Hematopoietic multipotent progenitor cell (in vitro differentiated cells): ENCODE data around the gene LBX2. TPM values are rescaled to one million over a fixed set of nuclear protein-coding genes. Genes with fewer than 3 reads are reported as not detected.

Experiments used
- DNase-seq, 3 donors: peaks; one replicate each; pipeline ENCODE4 v3.0.0-alpha.2; 2011 to 2015; ENCODE audit warnings: low read depth in 2 of 3, low spot score in 2 of 3
- total RNA-seq: library from RNA; depleted of rRNA; stranded (reverse); fragments of >200 nt; gene quantifications from one replicate; pipeline ENCODE4 v1.2.3, GENCODE V29; 2012

LBX2 gene
- total RNA-seq, 1 donor: 0.54 TPM

GRCh38 chr2:74526649-74527230, 27.3 kb upstream of the LBX2 start:
- DNase-seq: no peak

DNA sequence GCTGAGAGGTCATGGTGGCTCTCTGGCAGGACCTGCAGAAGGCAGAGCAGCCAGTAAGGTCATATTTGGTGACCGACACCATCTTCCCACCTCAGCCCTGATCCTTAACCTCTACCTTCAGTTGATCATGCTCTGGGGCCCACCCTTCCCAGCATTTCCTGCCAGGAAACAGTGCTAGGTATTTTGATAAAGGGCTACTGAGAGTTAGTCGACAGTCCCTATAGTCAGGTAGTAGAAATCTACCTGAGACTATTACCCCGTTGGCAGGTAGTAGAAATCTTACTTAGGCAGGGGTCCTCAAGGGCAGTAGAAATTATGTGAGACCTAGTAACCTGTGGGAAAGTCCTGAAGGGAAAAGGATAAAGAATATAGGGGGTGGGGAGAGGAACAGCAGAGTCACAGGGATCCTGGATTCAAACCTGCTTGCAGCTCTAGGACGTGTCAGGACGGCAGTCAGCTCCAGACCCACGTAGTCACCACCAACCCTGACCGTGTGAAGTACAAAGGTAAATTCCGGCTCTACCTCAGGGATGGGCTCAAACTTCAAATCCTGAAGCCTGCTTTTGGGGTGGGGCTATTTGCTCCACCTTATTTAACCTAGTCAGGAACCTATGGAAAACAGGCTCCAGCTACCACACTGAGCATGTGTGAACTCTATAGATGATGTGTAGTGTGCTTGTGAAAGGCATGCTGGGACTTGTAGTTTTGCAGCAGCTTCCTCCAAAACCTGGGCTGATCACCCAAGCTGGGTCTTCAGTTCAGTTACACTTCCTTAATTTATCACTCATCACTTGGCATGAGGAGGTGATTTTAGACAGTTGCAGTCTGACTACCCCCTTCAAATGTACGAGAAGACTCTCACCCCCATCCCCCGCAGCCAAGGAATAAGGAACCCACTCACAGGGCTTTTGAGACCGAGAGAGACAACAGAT, 26.6 kb upstream of the LBX2 start, which contains the start of gene DQX1:
TSS of gene DQX1 (minus strand) at position 515 of the 932 bp plus-strand sequence. CDS start at position 13, 502 bp downstream.
- DNase-seq: peak in 1 of 3 donors; percentile 62

GRCh38 chr2:74524955-74525716, 25.7 kb upstream of the LBX2 start:
- DNase-seq: no peak

DNA sequence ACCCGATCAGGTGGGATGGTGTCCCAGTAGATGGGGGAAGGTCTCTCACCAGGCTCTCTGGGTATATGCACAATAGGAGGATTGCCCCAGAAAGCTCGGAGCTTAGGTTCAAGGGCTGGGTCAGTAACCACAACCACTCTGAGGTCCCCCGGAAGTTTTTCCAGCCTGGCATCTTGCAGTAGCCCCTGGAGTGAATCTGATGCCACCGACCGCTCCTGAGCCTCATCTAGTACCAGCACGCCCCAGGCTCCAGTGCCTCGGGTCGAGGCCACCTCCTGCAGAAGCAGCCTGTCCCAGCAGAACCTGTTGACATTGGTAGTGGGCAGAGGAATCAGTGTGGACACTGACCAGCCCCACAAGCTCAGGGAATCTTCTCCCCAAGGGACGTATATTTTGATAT, 24.6 kb upstream of the LBX2 start:
- DNase-seq: no peak

DNA sequence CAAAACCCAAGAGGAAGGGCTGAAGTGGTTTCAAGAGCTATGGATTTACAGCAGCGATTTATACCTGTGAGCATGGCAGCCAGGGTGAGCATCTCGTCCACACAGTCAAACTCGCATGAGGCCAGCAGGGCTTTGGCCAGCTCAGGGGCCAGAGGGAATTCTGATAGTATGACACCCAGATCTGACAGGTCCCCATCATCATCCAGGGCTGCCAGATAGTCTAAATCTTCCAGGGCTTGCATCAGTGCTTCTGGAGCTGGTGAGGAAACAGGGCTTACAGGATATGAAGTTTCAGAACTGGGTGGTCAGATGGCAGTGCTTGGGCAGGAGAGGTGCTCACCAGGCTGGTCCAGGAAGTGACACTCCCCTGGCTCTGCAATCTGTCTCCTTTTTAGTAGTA, 23.1 kb upstream of the LBX2 start:
- DNase-seq: no peak

DNA sequence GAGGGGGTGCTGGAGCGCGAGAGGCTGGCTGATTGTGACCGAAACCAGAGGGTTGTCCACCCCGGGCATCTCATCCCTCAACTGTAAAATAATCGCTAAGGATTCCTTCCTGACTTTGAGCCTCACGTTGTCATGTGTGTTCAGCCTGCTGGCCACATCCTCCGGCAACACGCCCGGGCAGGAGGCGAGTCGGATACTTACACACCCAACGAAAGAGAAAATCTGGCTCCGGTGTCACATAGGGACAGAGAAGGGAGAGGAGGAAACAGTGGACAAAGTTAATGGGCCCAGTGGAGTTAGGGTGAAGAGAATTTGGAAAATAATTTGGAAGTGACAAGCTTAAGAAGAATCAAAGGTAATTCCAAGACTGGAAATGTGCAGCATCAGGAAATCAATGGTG, 17.2 kb upstream of the LBX2 start:
- DNase-seq: no peak

- DNase-seq: peak in 2 of 3 donors; percentile 62 to 75
Measured at GRCh38 chr2:74515981-74516633, 16.7 kb upstream of the LBX2 start.

GRCh38 chr2:74515271-74515980, 16.0 kb upstream of the LBX2 start:
- DNase-seq: no peak

DNA sequence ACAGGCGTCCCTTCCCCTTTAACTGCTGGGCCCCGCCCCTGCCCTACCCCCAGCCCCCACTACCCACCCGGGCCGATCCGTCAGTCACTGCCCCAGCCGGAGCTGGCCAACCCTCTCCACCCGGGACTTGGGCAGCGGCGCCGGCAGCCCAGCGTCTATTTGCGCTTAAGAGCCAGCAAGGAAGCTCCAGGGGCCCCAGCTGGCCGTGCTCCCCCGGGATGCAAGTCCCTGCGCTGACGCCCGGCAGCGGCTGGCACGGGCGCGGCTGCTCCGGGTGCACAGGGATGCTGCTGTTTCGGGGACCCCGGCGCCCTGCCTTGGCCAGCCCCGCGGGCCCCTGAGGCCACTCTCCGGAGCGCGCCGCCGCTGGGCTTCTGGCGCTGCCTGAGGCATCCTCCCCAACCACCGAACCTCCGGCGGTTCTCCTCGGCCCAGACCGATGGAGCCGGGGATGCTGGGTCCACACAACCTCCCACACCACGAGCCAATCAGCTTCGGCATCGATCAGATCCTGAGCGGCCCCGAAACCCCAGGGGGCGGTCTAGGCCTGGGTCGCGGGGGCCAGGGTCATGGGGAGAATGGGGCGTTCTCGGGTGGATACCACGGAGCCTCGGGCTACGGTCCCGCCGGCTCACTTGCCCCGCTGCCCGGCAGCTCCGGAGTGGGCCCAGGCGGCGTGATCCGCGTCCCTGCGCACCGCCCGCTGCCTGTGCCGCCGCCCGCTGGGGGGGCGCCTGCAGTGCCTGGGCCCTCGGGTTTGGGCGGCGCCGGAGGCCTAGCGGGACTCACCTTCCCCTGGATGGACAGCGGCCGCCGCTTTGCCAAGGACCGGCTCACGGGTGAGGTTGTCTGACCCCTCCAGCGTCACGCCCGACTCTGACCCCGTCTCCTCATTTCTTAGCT, 15.2 kb upstream of the LBX2 start, which contains the start of gene TLX2:
TSS of gene TLX2 (plus strand) at position 83 of the 903 bp plus-strand sequence. CDS start at position 440, 357 bp downstream.
- no peak for DNase-seq

DNA sequence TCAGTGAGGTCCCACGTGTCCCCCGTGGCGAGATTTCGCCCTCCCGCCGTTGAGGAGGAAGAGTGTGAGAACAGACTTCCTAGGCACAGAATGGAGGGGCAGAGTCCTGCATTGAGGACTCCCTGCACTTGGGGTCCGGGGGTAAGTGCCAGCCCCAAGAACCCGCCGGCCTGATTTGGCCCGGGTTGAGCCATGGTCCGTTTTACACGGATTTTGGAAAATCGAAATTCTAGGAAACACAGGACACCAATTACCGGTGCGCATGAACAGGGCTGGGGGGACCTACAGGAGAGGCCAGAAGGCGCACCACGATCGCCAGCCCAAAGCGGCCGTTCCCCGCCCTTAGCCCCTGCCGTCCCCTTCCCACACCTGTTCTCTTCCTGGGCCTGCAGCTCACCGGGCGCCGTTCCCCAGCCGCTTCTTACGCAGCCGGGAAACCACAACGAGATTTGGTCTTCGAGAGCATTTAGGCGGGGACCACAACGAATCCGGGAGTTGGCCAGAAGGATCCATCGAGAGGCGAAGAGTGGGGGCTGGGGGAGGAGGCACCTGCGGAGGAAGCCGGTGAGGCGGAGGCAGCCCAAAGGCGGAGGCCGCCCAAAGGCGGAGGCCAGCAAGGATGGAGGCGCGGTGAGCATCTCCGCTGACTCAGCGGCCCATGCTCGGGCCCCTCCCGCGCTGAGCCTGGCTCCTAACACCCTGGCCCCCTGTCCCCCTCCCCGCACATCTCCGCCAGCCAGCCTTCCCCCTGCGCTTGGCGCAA, 14.4 kb upstream of the LBX2 start:
- DNase-seq: no peak

- DNase-seq: no peak
Measured at GRCh38 chr2:74512744-74513604, 13.6 kb upstream of the LBX2 start.

DNA sequence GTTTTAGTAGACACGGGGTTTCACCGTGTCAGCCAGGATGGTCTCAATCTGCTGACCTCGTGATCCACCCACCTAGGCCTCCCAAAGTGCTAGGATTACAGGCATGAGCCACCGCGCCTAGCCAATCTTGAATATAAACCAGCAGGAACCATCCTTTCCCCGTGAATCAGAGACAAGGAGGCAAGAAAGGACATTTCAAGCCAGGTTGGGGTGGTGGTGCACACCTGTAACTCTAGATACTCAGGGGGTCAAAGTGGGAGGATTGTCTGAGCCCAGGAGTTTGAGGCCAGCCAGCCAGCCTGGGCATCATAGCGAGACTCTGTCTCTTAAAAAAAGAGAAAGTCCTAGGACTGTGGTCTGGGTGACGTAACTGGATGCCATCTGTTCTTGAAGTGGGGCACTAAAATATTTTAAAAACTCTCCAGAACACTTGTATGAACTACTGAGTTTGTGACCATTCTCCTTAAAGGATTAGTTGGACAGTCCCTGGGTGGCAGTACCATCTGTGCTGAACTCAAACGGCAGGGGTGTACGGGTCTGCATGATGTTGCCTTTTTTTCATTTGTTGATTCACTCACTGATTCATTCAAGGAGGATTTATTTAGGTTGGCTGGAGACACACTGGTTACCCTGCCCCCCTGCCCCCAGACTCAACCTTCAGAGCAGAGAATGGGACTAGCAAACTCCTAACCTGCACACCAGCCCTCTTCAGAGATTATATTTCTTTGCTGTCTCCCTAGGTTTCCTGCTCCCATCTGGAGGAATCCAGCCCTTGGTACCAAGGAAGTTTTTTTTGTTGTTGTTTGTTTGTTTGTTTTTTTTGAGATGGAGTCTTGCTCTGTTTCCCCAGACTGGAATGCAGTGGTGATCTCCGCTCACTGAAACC, 11.9 kb upstream of the LBX2 start:
- DNase-seq: no peak

GRCh38 chr2:74510272-74510671, 10.9 kb upstream of the LBX2 start:
- no peak for DNase-seq

GRCh38 chr2:74507926-74508520, 8.6 kb upstream of the LBX2 start:
- DNase-seq: no peak

DNA sequence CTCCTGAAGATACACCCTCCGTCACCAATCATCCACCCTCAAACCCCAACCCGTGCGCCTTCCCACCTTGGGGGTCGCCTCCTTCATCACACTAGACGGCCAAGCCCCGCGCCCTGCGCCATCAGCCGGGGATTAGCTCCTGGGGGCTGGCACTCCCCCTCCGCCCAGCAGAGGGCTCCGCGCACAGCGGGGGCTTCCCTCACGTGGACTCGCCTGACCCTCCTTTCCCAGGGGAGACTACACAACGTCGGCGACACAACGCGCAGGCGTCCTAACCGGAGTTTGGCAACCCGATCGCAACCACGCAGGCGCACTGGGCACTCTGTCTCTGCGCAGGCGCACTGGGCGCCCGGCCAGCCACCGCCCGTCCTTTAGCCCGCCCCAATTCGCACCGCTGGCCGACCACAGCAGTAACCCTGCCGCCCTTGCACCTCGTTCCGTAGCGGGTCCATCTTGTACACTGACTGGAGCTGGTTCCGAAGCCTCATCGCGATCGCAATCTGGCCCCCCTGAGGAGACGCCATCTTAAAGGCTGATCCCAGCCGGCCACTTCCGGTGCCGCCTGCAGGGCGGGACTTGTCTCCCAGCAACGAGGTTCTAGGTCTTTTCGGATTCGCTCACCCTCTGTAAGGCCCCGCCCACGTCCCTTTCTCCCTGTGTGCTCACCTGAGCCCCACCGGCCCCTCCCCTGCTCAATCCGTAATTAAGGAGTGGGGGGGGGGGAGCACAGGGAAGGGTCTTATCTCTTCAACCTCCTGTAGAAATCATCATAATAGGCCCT, 7.9 kb upstream of the LBX2 start, which contains the start of gene PCGF1:
TSS of gene PCGF1 (minus strand) at position 551 of the 781 bp plus-strand sequence. CDS start at position 524, 27 bp downstream.
- DNase-seq: peak; percentile 97 to 99 (median 98)
